HCT116 (cell line): ENCODE results near the gene TBC1D32.

ENCODE experiments used
- EGR1 ChIP-seq: IDR thresholded peaks from 2 replicates; pipeline ENCODE4 v1.6.1; 2012; ENCODE audit warnings: low read depth
- EZH2 ChIP-seq: fragments of 200-600 bp; sonication (generic); IDR thresholded peaks from 2 replicates; pipeline ENCODE4 v1.6.1; 2017; ENCODE audit warnings: antibody characterized with exemption, mixed run types
- EZH2phosphoT487 ChIP-seq: fragments of 200-600 bp; IDR thresholded peaks from 2 replicates; pipeline ENCODE4 v1.6.1; 2018; ENCODE audit warnings: antibody characterized with exemption, borderline replicate concordance
- MAX ChIP-seq: IDR thresholded peaks from 2 replicates; pipeline ENCODE4 v1.6.1; 2012
- POLR2A ChIP-seq: IDR thresholded peaks from 2 replicates; pipeline ENCODE4 v1.7.0; 2011; ENCODE audit warnings: borderline replicate concordance; ENCODE audit not compliant: insufficient read depth, insufficient read length; ENCODE audit errors: extremely low read depth
- RAD21 ChIP-seq: IDR thresholded peaks from 2 replicates; pipeline ENCODE4 v1.6.1; 2012; ENCODE audit warnings: low read depth, mild to moderate bottlenecking
- SIN3A ChIP-seq: IDR thresholded peaks from 2 replicates; pipeline ENCODE4 v1.6.1; 2012; ENCODE audit warnings: low read depth
- TCF7L2 ChIP-seq: IDR thresholded peaks from 2 replicates; pipeline ENCODE4 v1.7.0; 2011; ENCODE audit warnings: borderline replicate concordance, inconsistent platforms; ENCODE audit not compliant: insufficient read depth, insufficient read length; ENCODE audit errors: extremely low read depth
- YY1 ChIP-seq: IDR thresholded peaks from 2 replicates; pipeline ENCODE4 v1.6.1; 2011; ENCODE audit warnings: low read length, low read depth, moderate library complexity, mild to moderate bottlenecking; ENCODE audit not compliant: insufficient replicate concordance; ENCODE audit errors: extremely low read depth
- ZBTB33 ChIP-seq: IDR thresholded peaks from 2 replicates; pipeline ENCODE4 v1.6.1; 2011; ENCODE audit warnings: mild to moderate bottlenecking, low read length, moderate library complexity; ENCODE audit not compliant: insufficient replicate concordance; ENCODE audit errors: extremely low read depth
- TF ChIP-seq, protein P1 (sequence below), 3 experiments: fragments of 200-600 bp in 1 of 3; sonication (generic) in 1 of 3; IDR thresholded peaks in 2 of 3; conservative IDR thresholded peaks in 1 of 3; 2 replicates each; pipeline ENCODE4 v1.5.1; 2012 to 2017; ENCODE audit warnings: low read depth in 2 of 3, low read length in 2 of 3, antibody characterized with exemption in 1 of 3, borderline replicate concordance in 1 of 3, control low read depth in 1 of 3, mild to moderate bottlenecking in 1 of 3, mixed read lengths in 1 of 3, mixed run types in 1 of 3, moderate library complexity in 1 of 3; ENCODE audit not compliant: insufficient read depth in 1 of 3
- TF ChIP-seq, protein P2 (sequence below): IDR thresholded peaks from 2 replicates; pipeline ENCODE4 v1.6.1; 2012; ENCODE audit warnings: low read depth

DNA sequence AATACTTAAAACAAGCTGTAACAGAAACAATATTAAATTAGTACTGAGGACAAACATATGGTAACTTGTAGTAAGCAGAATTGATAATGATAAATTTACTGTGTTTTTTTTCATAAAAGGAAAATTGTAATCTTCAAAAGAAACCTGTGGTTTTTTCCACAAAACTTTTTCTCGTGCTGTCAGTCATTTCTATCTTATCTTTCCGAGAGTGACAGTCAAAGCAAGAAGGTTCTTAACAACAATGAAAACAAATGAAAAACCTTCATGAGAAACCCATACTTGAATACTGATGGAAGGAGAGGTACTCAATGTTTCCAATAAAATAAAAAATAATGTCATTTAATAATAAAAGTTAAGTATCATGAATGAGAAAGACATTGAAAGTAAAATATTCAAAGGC is 174.0 kb downstream of the TBC1D32 start:
- TF ChIP-seq EZH2phosphoT487: no peak
- TF ChIP-seq, protein P1, sequence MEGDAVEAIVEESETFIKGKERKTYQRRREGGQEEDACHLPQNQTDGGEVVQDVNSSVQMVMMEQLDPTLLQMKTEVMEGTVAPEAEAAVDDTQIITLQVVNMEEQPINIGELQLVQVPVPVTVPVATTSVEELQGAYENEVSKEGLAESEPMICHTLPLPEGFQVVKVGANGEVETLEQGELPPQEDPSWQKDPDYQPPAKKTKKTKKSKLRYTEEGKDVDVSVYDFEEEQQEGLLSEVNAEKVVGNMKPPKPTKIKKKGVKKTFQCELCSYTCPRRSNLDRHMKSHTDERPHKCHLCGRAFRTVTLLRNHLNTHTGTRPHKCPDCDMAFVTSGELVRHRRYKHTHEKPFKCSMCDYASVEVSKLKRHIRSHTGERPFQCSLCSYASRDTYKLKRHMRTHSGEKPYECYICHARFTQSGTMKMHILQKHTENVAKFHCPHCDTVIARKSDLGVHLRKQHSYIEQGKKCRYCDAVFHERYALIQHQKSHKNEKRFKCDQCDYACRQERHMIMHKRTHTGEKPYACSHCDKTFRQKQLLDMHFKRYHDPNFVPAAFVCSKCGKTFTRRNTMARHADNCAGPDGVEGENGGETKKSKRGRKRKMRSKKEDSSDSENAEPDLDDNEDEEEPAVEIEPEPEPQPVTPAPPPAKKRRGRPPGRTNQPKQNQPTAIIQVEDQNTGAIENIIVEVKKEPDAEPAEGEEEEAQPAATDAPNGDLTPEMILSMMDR (IDR thresholded peaks at IDR 0.05 in 2 of 3, conservative IDR thresholded peaks at IDR 0.05 in 1 of 3; ENCODE audit: borderline replicate concordance in 1 of 3, insufficient read depth in 1 of 3, low read depth in 2 of 3, low read length in 2 of 3): no peak
- no peak for TF ChIP-seq SIN3A
- TF ChIP-seq ZBTB33: no peak
- TF ChIP-seq MAX: no peak
- TF ChIP-seq TCF7L2: no peak
- no peak for TF ChIP-seq RAD21
- no peak for TF ChIP-seq EZH2
- no peak for TF ChIP-seq POLR2A
- TF ChIP-seq EGR1: no peak
- no peak for TF ChIP-seq YY1
- TF ChIP-seq, protein P2, sequence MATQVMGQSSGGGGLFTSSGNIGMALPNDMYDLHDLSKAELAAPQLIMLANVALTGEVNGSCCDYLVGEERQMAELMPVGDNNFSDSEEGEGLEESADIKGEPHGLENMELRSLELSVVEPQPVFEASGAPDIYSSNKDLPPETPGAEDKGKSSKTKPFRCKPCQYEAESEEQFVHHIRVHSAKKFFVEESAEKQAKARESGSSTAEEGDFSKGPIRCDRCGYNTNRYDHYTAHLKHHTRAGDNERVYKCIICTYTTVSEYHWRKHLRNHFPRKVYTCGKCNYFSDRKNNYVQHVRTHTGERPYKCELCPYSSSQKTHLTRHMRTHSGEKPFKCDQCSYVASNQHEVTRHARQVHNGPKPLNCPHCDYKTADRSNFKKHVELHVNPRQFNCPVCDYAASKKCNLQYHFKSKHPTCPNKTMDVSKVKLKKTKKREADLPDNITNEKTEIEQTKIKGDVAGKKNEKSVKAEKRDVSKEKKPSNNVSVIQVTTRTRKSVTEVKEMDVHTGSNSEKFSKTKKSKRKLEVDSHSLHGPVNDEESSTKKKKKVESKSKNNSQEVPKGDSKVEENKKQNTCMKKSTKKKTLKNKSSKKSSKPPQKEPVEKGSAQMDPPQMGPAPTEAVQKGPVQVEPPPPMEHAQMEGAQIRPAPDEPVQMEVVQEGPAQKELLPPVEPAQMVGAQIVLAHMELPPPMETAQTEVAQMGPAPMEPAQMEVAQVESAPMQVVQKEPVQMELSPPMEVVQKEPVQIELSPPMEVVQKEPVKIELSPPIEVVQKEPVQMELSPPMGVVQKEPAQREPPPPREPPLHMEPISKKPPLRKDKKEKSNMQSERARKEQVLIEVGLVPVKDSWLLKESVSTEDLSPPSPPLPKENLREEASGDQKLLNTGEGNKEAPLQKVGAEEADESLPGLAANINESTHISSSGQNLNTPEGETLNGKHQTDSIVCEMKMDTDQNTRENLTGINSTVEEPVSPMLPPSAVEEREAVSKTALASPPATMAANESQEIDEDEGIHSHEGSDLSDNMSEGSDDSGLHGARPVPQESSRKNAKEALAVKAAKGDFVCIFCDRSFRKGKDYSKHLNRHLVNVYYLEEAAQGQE: no peak
